Measurements from ENCODE around the gene PRIM2.
A peak's percentile ranks its signal among the peaks of the same experiment; 100 is the strongest.
"Not testable (repeated sequence)": the region's sequence is repeated elsewhere in the genome, so short reads cannot be mapped to it uniquely, and the experiment has no call there.

PRIM2 gene, protein sequence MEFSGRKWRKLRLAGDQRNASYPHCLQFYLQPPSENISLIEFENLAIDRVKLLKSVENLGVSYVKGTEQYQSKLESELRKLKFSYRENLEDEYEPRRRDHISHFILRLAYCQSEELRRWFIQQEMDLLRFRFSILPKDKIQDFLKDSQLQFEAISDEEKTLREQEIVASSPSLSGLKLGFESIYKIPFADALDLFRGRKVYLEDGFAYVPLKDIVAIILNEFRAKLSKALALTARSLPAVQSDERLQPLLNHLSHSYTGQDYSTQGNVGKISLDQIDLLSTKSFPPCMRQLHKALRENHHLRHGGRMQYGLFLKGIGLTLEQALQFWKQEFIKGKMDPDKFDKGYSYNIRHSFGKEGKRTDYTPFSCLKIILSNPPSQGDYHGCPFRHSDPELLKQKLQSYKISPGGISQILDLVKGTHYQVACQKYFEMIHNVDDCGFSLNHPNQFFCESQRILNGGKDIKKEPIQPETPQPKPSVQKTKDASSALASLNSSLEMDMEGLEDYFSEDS

GRCh38 chr6:57317060-57317943 lies at the start of gene PRIM2:
Gene PRIM2 (plus strand): TSS chr6:57317630. CDS start chr6:57318446, 816 bp downstream.
- peak; percentile 62 for DNase-seq

DNA sequence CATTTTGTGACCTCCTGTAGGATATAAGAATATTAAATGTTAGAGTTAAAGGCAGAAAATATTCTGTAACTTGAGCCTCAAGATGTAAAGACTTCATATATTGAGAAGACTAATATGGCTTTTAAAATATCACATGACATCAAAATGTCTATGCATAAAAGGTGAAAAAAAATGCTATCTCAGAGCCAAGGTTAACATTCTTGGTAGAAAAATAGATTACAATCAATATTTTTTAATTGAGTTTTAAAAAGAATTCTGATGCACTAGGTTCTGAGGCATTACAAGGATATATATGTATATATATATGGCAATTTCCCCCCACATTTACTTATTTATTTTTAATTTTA lies 49.2 kb upstream of the PRIM2 start:
- no peak for DNase-seq

DNA sequence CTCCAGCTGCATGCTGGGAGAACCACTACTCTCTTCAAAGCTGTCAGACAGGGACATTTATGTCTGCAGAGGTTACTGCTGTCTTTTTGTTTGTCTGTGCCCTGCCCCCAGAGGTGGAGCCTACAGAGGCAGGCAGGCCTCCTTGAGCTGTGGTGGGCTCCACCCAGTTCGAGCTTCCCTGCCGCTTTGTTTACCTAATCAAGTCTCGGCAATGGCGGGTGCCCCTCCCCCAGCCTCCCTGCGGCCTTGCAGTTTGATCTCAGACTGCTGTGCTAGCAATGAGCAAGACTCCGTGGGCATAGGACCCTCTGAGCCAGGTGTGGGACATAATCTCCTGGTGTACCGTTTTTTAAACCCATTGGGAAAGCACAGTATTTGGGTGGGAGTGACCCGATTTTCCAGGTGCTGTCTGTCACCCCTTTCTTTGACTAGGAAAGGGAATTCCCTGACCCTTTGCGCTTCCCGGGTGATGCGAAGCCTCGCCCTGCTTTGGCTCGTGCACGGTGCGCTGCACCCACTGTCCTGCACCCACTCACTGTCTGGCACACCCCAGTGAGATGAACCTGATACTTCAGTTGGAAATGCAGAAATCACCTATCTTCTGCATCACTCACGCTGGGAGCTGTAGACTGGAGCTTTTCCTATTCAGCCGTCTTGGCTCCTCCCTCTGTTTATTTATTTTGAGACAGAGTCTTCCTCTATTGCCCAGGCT lies 43.2 kb upstream of the PRIM2 start:
- DNase-seq: not testable (repeated sequence)

DNA sequence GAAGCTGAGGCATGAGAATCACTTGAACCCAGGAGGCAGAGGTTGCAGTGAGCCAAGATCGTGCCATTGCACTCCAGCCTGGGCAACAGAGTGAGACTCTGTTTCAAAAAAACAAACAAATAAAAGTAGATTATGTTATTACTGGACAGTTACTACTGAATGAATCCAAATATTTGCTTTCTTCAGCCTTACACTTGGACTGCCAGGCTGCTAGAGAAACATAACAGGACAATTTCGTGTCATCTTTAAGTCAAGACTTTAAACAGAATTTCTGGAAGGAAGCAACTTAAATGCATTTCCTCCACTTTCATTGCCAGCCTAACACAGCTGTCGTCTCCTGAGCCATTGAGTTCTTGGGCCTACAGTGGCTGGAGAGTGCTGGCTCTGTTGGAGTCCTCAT lies 42.0 kb upstream of the PRIM2 start:
- no peak for DNase-seq

- no peak for DNase-seq
Observed at GRCh38 chr6:57276946-57277345, 40.5 kb upstream of the PRIM2 start.

DNA sequence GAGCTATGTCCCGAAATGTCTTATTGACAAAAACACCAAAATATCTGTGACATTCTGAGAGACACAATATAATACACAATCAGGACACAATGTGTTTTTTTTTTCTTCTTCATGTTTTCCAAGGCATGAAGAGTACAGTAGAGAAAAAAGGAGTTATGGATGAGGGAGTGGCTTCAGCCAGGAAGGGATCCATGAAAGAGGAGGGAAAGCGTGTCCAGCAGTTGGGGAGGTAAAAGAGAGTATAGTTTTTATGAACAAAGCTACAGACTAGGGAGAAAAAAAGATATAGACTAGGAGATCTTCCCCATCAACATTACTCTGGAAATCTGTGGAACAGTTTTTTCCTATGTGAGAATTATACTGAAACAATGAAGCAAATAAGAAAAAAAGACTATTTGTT lies 38.9 kb upstream of the PRIM2 start:
- DNase-seq: no peak

DNA sequence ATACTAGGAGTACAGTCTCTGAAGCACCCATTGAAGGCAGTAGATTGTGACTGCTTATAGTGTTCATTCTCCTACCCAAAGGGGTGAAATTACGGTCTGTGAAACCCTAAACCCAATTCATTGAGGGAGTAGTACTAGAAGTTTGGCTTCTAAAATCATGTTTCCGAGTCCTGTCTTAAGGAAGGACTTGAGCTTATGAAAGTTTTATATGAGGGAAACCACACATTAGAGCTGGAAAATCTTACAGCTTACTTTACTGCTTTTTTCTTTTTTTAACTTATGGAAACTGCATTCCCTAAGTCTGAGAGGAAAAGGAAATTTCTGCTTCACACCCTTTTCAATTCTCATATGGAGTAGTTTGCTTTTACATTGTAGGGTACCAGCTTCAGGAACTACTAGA lies 38.4 kb upstream of the PRIM2 start:
- no peak for DNase-seq

DNA sequence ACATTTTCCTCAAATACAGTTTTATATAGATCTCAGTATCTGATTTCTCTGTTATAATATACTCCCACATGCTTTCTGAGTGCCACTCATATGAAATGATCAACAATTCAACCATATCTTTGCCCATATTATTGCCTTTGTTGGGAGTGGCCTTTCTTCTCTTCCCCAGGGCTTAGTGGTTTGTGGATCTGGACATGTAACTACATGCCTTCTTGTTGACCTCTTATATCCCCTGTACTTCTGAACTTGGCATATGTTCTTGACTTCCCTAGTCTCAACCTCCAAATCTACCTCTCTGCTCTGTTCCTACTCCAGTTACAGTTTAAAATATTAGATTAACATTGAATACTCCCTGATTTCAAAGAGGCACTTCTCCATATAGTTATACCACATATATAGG lies 34.3 kb upstream of the PRIM2 start:
- DNase-seq: no peak

GRCh38 chr6:57283911-57284455 lies 33.4 kb upstream of the PRIM2 start:
- DNase-seq: no peak

DNA sequence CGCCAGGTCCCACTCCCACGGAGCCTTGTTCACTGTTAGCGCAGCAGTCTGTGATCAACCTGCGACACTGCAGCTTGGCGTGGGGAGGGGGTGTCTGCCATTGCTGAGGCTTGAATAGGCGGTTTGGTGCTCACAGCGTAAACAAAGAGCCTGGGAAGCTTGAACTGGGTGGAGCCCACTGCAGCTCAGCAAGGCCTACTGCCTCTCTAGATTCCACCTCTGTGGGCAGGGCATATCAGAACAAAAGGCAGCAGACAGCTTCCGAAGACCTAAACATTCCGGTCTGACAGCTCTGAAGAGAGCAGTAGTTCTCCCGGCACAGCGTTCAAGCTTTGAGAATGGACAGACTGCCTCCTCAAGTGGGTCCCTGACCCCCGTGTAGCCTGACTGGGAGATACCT lies 29.3 kb upstream of the PRIM2 start:
- not testable (repeated sequence) for DNase-seq

DNA sequence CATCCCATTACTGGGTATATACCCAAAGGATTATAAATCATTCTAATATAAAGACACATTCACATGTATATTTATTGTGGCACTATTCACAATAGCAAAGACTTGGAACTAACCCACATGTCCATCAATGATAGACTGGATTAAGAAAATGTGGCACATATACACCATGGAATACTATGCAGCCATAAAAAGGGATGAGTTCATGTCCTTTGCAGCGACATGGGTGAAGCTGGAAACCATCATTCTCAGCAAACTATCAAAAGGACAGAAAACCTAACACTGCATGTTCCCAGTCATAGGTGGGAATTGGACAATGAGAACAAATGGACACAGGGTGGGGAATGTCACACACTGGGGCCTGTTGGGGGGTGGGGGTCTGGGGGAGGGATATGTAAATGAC lies 24.0 kb upstream of the PRIM2 start:
- not testable (repeated sequence) for DNase-seq

DNA sequence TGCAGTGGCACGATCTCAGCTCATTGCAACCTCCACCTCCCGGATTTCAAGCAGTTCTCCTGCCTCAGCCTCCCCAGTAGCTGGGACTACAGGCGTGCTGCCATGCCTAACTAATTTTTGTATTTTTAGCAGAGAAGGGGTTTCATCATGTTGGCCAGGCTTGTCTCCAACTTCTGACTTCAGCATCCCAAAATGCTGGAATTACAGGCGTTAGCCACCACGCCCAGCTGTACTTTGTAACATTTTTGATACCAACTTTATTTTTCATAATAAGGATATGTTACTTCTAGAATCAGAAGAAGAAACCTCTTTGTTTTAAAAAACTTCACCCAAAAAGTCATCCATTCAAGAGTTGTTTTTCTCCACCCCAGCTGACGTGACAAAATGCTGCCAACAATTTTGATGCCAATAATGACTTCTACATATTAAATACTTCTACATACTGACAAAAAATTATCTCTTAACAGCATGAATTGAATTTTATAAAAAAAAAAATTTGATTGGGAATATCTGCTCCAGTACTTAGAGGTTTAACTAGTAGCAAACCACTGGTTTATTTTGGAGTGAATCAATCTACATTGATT lies 22.5 kb upstream of the PRIM2 start:
- DNase-seq: no peak

DNA sequence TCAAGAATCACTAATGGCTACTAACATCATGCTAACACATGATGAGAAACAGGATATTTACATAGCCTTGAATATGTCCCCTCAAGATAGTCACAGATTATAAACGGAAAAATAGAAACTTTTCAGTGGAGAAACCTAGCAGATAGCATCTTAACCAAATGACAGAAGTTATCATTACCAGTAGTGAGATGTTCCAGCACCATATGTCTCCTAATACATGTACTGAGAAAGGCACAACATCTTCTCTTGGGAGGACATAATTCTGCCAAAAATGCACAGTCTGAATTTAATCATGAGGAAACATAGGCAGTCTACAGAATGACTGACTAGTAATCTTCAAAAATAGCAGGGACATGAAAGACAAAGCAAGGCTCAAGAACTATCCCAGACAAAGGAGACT lies 19.9 kb upstream of the PRIM2 start:
- DNase-seq: no peak

DNA sequence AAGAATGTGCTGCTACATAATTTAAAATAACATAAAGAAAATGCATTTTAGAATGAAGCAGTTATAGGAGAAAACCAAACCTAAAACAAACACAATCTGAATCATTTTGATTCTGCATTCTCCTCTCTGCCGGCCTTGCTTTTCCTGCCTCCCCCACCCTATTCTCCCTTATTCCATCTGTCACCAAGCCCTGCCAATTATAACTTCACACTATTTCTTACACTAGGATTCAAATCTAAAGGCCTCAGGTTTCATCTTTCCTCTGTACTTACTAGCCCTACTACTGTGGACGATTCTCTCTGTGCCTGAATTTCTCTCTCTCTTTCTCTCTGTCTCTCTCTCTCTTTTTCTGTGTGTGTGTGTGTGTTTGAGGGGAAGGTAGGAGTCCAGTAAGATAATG lies 18.7 kb upstream of the PRIM2 start:
- DNase-seq: no peak

DNA sequence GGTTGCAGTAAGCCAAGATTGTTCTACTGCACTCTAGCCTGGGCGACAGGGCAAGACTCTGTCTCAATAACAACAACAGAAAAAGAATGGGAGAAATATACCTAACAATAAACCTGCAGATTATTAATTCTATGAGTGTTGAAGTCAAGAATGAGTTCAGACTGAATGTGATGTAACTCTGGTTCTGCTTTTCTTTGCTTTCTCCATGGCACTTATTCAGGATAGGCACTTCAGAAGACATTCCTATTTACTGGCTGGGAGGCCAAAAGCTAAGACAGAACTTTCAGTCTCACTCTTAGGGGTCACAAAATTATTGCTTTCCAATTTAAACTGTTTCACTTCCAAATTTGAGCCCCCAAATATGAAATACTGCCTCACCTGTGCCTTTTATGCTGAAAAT lies 15.7 kb upstream of the PRIM2 start:
- DNase-seq: no peak

GRCh38 chr6:57302477-57302876 lies 15.0 kb upstream of the PRIM2 start:
- DNase-seq: no peak

GRCh38 chr6:57303931-57304681 lies 13.3 kb upstream of the PRIM2 start:
- DNase-seq: no peak

DNA sequence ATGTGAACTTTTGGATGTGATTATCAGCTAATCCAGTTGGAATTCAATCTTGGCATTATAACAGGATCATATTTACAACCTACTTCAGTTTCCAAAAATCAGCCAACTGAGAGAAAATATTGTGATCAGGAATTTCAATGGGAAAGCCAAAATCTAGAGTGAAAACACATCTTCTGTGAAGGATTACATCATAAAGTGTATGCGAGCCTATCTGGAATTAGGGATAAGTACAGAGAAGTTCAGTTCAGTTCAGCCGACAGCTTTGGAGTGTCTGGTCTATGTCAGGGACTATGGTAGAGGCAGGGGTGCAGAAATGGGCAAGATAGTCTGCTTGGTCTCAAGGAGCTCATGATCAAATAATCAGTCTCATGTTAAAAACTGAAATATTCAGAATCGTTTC lies 12.3 kb upstream of the PRIM2 start:
- DNase-seq: no peak

DNA sequence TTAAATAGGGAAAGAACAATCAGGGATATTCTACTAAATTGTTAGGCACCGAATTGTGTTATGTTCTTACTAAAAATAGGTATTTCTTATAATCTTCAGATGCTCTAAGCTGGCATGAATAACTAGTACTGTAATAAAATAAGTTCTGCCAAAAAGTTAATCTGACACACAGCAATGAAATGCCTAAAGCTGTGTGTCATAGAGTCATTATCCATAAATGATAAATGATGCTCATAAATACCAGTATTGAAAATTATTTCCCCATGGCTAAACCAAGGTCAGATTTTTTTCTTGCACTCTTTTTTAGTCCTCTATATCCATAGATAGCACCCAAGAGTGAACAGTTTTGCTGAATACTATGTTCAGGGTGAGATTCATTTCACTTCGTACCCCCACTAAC lies 11.7 kb upstream of the PRIM2 start:
- no peak for DNase-seq

GRCh38 chr6:57306273-57306672 lies 11.2 kb upstream of the PRIM2 start:
- no peak for DNase-seq

DNA sequence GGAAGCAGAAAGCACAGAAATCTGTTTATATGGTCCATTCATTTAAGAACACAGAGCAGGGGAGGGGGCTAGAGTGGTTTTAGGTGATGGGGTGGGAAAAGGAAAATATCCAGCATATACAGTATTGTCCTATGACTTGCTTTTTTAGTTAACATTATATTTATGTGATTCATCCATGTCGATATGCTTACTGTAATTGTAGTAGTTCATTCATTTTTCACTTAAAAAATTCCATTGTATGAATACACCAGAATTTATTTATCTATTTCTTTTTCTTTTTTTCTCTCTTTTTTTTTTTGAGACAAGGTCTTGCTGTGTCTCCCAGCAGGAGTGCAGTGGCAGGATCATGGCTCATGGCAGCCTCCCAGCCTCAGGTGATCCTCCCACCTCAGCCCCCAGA lies 9.6 kb upstream of the PRIM2 start:
- DNase-seq: no peak

- not testable (repeated sequence) for DNase-seq
Observed at GRCh38 chr6:57308755-57309154, 8.7 kb upstream of the PRIM2 start.

Measured in NCI-H2081 treated with DMSO at 0.1 percent for 48 hours (cell line).